Mucosa of gallbladder (tissue), 1 donor: Measurements from ENCODE around the gene RAD51AP1. TPM values are rescaled to one million over a fixed set of nuclear protein-coding genes. Genes with fewer than 3 reads are reported as not detected.

Source experiments
- DNase-seq: peaks from one replicate; pipeline ENCODE4 v3.0.0-alpha.2; 2020; ENCODE audit warnings: low spot score
- total RNA-seq: library from RNA; stranded (reverse); gene quantifications from one replicate; pipeline ENCODE4 v1.2.1, GENCODE V29; 2021
- donor health status: DM: no; HTN: no; CAD: no.

RAD51AP1 gene
- total RNA-seq, 1 donor from 2014 or later = 1.1 TPM

- DNase-seq = no peak
Measured at GRCh38 chr12:4545195-4545594, 6.5 kb downstream of the RAD51AP1 start.

DNA sequence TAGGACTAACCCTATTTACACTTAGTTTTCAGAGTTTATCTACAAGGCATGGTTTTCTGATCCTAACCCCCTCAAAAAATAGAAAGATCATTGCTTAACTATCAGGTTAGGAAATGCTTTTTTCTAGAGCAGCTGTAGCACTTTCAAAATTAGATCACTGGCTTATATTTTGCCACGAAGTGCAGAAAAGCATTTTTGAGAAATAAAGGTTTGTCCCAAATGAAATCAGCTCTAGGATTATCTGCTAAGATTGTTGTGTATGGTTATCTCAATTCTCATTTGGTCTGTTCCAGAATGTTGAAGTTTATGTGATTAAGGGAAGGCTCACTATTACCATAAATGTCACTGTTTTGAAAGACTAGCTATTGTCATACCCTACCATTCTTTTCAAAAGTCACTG, 13.5 kb downstream of the RAD51AP1 start:
- DNase-seq = no peak

DNA sequence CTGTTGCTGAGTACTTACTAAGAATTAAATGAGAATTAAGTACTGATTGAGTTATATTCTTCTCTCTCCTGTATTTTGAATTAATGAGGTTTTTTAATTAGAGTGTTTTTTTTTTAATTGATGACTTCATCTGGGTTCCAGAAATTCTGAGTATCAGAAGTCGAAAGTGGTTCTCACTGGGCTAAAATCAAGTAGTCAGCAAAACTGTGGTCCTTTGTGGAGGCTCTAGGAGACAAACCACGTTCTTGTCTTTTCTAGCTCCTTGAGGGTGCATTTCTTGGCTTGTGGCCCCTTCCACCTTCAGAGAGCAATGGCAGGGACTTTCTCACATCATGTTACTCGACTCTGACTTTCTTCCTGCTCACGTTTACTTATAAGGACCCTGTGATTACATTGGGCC, 15.3 kb downstream of the RAD51AP1 start:
- no peak for DNase-seq

DNA sequence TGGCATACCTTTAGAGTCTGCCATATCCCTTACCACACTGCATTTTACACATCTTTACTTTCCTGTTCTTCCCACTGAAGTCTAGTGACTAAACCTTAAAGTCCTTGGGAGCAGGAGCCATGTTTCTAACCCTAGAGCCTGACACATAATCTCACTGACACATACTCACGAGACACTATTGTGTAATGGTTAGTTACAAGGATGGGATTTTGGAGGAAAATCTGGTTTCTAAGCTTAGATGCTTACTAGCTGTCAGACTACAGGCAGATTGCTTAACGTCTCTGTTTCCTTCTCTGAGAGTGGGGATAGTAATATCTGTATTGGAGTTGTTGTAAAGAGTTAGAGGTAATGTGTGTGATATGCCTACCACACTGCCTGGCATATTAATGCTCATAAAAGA, 17.1 kb downstream of the RAD51AP1 start:
- DNase-seq = no peak

DNA sequence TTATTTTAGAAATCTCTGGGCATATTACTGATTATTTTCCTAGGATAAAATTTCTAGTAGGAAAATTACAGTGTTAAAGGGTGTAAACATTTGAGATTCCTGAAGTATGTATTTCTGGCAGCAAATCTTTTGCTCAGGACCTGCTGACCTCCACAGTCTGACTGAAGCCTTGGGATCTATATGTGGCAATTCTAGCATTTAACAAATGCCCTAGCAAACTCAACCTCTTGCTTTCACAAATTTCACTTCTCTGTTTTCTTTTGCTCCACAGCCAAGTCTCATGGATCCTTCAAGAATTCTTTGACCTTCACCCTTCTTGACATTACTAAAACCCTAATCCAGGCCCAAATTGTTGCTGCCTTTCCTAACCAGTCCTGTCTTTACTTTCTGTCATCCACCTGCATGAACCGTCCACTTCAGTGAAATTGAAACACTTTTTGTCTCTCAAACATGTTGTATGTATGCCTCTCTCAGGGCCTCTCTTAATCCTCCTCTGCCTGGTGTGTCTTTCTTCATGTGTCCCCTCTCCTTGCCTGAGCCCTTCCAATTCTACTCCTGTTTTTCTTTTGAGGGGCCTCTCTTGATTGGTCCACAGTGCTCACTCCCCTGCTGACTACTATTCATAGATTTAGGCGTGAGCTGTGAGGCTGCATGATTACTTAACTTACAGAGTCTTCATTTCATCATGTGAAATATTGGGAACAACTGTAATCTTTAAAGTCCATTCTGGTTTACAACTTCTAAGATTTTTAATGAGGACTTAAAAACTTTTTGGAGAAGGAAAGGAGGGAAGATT, 18.2 kb downstream of the RAD51AP1 start:
- DNase-seq = no peak

- DNase-seq = no peak
Measured at GRCh38 chr12:4557586-4557985, 18.9 kb downstream of the RAD51AP1 start.

GRCh38 chr12:4558171-4558570, 19.5 kb downstream of the RAD51AP1 start:
- no peak for DNase-seq

GRCh38 chr12:4562034-4562657, 23.5 kb downstream of the RAD51AP1 start, which contains the start of gene DYRK4:
TSS of gene DYRK4 (plus strand) at chr12:4562208. CDS start at chr12:4562246, 38 bp downstream.
- DNase-seq = peak; percentile 89

DNA sequence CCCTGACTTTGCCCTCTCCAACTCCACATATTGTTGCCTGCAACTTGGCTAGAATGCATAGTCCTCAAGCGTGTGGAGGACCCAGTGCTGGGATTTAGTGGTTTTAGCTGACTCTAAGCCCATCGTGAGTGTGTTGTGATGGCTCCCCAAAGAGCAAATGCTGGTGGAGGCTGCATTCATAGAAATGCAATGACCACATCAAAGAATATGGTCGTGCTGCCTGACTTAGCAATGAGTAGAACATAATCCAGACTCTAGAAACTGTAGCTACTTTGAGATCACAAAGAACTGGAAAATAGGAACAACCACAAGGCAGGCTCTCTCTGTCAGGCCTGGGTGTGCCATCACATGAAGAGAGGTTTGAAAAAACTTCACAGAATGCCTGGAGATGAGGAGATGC, 24.6 kb downstream of the RAD51AP1 start:
- no peak for DNase-seq

GRCh38 chr12:4564818-4565217, 26.1 kb downstream of the RAD51AP1 start:
- no peak for DNase-seq

DNA sequence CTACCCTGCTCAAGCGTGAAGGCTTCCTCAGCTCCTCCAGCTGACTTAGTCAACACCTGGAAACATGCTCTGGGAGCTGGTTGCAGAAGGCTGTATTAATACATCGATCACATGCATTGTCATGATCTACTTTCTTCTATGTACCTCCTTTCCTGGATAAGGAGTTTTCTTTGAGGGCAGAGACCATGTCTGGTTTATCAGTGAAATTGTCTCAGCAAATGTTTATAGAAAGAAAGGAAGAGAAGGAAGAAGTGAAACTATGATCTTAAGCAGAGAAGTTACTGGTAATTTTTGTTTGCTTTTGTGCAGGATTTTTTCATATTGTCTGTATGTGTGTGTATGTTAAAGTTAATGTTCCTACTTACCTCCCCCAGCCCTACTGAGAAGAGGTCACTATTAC, 27.8 kb downstream of the RAD51AP1 start:
- DNase-seq = no peak

- DNase-seq = no peak
Measured at GRCh38 chr12:4567073-4567881, 28.6 kb downstream of the RAD51AP1 start.

- no peak for DNase-seq
Measured at GRCh38 chr12:4569261-4569660, 30.6 kb downstream of the RAD51AP1 start.

GRCh38 chr12:4572680-4573079, 34.0 kb downstream of the RAD51AP1 start:
- no peak for DNase-seq

GRCh38 chr12:4579305-4580102, 40.8 kb downstream of the RAD51AP1 start:
- DNase-seq = peak; percentile 15

DNA sequence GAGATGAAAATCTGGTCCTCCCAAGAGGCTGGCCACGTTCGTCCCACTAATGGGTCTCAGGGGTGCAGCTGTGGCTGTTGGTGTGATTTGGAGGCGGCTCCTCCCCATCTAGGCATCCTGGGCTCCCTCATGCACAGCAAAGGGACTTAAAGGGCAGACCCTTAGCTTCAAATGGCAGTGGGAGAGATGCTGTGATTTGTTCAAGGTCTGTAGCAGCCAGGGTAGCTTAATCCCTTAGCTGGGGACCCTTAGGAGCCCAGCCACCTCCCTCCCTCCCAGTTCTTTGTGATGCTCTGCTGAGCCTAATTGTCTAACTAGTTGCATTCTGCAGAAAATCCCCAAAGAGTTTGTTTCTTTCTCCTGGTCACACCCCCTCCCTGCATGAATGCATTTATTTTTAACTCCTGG, 41.6 kb downstream of the RAD51AP1 start:
- no peak for DNase-seq

GRCh38 chr12:4584281-4584680, 45.6 kb downstream of the RAD51AP1 start:
- no peak for DNase-seq

- DNase-seq = no peak
Measured at GRCh38 chr12:4584896-4585295, 46.2 kb downstream of the RAD51AP1 start.

GRCh38 chr12:4586500-4586899, 47.8 kb downstream of the RAD51AP1 start:
- no peak for DNase-seq

DNA sequence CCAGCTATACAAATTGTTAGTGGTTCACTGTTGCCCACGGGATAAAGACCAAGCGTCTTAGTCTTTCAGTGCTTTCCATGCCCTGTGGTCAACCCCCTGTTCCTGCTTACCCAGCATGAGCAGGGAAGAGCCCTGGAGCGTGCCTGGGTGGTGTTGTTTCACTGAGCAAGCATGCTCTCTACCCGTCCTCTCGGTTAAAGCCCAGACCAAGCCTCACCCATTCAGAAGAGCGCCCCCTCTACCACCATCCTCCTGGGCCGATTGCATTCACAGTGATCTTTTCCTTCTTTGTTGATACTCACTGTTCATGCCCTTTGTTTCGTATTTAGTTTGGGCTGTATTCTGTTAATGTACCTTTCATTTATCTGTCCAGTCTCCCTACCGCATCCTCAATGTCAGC, 48.4 kb downstream of the RAD51AP1 start:
- DNase-seq = no peak

DNA sequence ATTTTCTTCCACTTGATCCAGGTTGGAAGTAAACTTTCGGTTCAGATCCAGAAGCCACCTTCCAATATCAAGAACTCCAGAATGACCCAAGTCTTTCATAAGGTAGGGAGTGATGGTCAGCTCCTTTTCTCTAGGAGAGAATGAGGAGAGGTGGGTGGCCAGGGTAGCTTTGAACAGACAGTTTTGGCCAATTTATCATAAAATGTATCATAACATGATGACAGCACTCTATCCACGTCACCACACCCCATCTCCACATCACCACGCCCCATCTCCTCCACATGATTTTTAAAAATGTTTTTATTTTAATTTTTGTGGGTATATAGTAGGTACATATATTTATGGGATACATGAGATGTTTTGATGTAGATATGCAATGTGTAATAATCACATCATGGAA, 50.2 kb downstream of the RAD51AP1 start:
- no peak for DNase-seq

DNA sequence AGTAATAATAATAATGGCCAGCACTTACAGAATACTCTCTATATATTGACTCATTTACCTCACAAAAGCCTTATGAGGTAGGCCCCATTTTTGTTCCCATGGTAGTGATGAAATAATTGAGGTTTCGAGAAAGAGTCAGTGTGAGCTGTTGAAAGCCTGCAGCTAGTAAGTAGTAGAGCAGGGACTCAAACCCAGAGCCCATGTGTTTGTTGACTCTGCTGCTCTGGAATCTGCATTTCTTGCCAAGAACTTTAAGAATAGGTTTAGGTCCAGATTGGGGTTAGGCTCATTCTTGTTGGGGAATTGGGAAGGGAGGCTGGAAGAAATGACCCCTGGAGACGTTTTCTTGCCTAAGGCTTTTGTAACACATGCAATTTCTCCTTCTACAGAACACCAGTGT, 51.3 kb downstream of the RAD51AP1 start:
- DNase-seq = no peak
